AG10803 (cell line): ENCODE results near the gene ACVR1B.

Source experiments
- DNase-seq: peaks from one replicate; pipeline ENCODE4 v3.0.0; 2010; ENCODE audit warnings: low read depth
- H3K4me3 ChIP-seq: 2 replicates; pipeline ENCODE4 v1.5.1; 2011; ENCODE audit warnings: mild to moderate bottlenecking, low read length, control low read depth
- CTCF ChIP-seq: conservative IDR thresholded peaks from 2 replicates; pipeline ENCODE4 v1.5.1; 2011; ENCODE audit warnings: mild to moderate bottlenecking, low read length, control low read depth, inconsistent platforms

ACVR1B gene

GRCh38 chr12:51994959-51995358 is 43.5 kb downstream of the ACVR1B start:
- TF ChIP-seq CTCF, result no peak
- H3K4me3 ChIP-seq, result no peak overlapping the region
- peak; percentile 85 for DNase-seq

GRCh38 chr12:51997136-51997535 is 45.6 kb downstream of the ACVR1B start:
- H3K4me3 ChIP-seq, result no peak overlapping the region
- no peak for DNase-seq
- TF ChIP-seq CTCF, result no peak

- no peak overlapping the region for H3K4me3 ChIP-seq
- TF ChIP-seq CTCF, result no peak
- no peak for DNase-seq
These were observed 51.6 kb downstream of the ACVR1B start for GRCh38 chr12:52003016-52003550.

GRCh38 chr12:52003591-52003990 is 52.1 kb downstream of the ACVR1B start:
- no peak for DNase-seq
- no peak for TF ChIP-seq CTCF

GRCh38 chr12:52004042-52004648 is 52.6 kb downstream of the ACVR1B start:
- peak; percentile 82 for TF ChIP-seq CTCF
- peak; percentile 56 for DNase-seq
- H3K4me3 ChIP-seq, result no peak overlapping the region

More at GRCh38 chr12:52003591-52003990, 52.1 kb downstream of the ACVR1B start:
- no peak overlapping the region for H3K4me3 ChIP-seq

- no peak for TF ChIP-seq CTCF
- H3K4me3 ChIP-seq, result no peak overlapping the region
These were observed 53.9 kb downstream of the ACVR1B start for GRCh38 chr12:52005218-52005902.

More at GRCh38 chr12:52005218-52005902, 53.9 kb downstream of the ACVR1B start:
- DNase-seq, result no peak
